CD4-positive, alpha-beta T cell treated with Interferon gamma for 1 hour (primary cell): ENCODE measurements around the gene PCDHA5.
"Not testable (repeated sequence)": the region's sequence is repeated elsewhere in the genome, so short reads cannot be mapped to it uniquely, and the experiment has no call there.

Experiments
- DNase-seq: peaks from one replicate; pipeline ENCODE4 v3.0.0-alpha.2; 2020

PCDHA5 gene

GRCh38 chr5:140827704-140828361 lies 6.4 kb downstream of the PCDHA5 start, which contains the start of gene PCDHA6:
TSS of gene PCDHA6 (plus strand) at chr5:140827960. CDS start at chr5:140828092, 132 bp downstream.
- no peak for DNase-seq

GRCh38 chr5:140828362-140828737 lies 6.9 kb downstream of the PCDHA5 start:
- DNase-seq, result no peak

- DNase-seq, result not testable (repeated sequence)
These were observed 8.4 kb downstream of the PCDHA5 start for GRCh38 chr5:140829511-140830501.

GRCh38 chr5:140833993-140834392 lies 12.6 kb downstream of the PCDHA5 start, which contains the start of gene PCDHA7:
TSS of gene PCDHA7 (plus strand) at chr5:140834269. CDS start at chr5:140834384, 115 bp downstream.
- no peak for DNase-seq

GRCh38 chr5:140834439-140835008 lies 13.1 kb downstream of the PCDHA5 start:
- not testable (repeated sequence) for DNase-seq

GRCh38 chr5:140835622-140836510 lies 14.5 kb downstream of the PCDHA5 start:
- DNase-seq, result no peak

GRCh38 chr5:140840978-140841962 lies 19.9 kb downstream of the PCDHA5 start, which contains the start of gene PCDHA8:
TSS of gene PCDHA8 (plus strand) at chr5:140841187. CDS start at chr5:140841322, 135 bp downstream.
- no peak for DNase-seq

GRCh38 chr5:140842798-140843733 lies 21.7 kb downstream of the PCDHA5 start:
- DNase-seq, result no peak

GRCh38 chr5:140848139-140849102 lies 27.0 kb downstream of the PCDHA5 start, which contains the start of gene PCDHA9:
TSS of gene PCDHA9 (plus strand) at chr5:140848382. CDS start at chr5:140848496, 114 bp downstream.
- DNase-seq, result not testable (repeated sequence)

- DNase-seq, result not testable (repeated sequence)
These were observed 28.6 kb downstream of the PCDHA5 start for GRCh38 chr5:140849831-140850634.

- DNase-seq, result no peak
These were observed 34.6 kb downstream of the PCDHA5 start, which contains the start of gene PCDHA10 for GRCh38 chr5:140855772-140856674. TSS of gene PCDHA10 (plus strand) at chr5:140855897. CDS start at chr5:140856049, 152 bp downstream.

GRCh38 chr5:140857177-140857986 lies 36.0 kb downstream of the PCDHA5 start:
- no peak for DNase-seq

- DNase-seq, result no peak
These were observed 36.5 kb downstream of the PCDHA5 start for GRCh38 chr5:140857987-140858240.

- no peak for DNase-seq
These were observed 41.3 kb downstream of the PCDHA5 start for GRCh38 chr5:140862441-140863295.
